Nephron progenitor cell (in vitro differentiated cells): ENCODE results near the gene TAB2.

ENCODE experiments used
- DNase-seq: peaks from one replicate; pipeline ENCODE4 v3.0.0; 2021
- H3K27ac Mint-ChIP-seq: 2 replicates; pipeline ENCODE4 v1.8.0; 2021; ENCODE audit warnings: mild to moderate bottlenecking, moderate library complexity, mixed read lengths
- H3K27me3 Mint-ChIP-seq: 2 replicates; pipeline ENCODE4 v1.8.0; 2021; ENCODE audit warnings: mild to moderate bottlenecking, low read depth, mixed read lengths; ENCODE audit not compliant: poor library complexity
- H3K36me3 Mint-ChIP-seq: 2 replicates; pipeline ENCODE4 v1.8.0; 2021; ENCODE audit warnings: low read depth, mixed read lengths
- H3K4me1 Mint-ChIP-seq: 2 replicates; pipeline ENCODE4 v1.8.0; 2021; ENCODE audit warnings: mixed read lengths
- H3K4me3 Mint-ChIP-seq: 2 replicates; pipeline ENCODE4 v1.8.0; 2021; ENCODE audit warnings: mild to moderate bottlenecking, moderate library complexity, mixed read lengths
- H3K9me3 Mint-ChIP-seq: 2 replicates; pipeline ENCODE4 v1.8.0; 2021; ENCODE audit warnings: mild to moderate bottlenecking, moderate library complexity, mixed read lengths
- CTCF ChIP-seq: fragments of 200-600 bp; sonication (generic); IDR thresholded peaks from 2 replicates; pipeline ENCODE4 v1.5.0; 2021; ENCODE audit warnings: antibody characterized with exemption

The TAB2 gene

GRCh38 chr6:149286905-149287304 is 30.6 kb upstream of the TAB2 start:
- H3K4me3 Mint-ChIP-seq: no peak overlapping the region
- no peak for TF ChIP-seq CTCF
- peaks cover 14% of the 10 kb centered on the region for H3K27me3 Mint-ChIP-seq
- no peaks in the 10 kb centered on the region for H3K9me3 Mint-ChIP-seq
- H3K36me3 Mint-ChIP-seq: no peaks in the 10 kb centered on the region
- DNase-seq: no peak
- no peak overlapping the region for H3K27ac Mint-ChIP-seq
- H3K4me1 Mint-ChIP-seq: no peaks in the 10 kb centered on the region

GRCh38 chr6:149289192-149289781 is 28.2 kb upstream of the TAB2 start:
- Mint-ChIP-seq H3K36me3 (no peaks in the 10 kb centered on the region), H3K27me3 (peaks cover 4% of the 10 kb centered on the region), H3K9me3 (no peaks in the 10 kb centered on the region), H3K4me3 (no peak overlapping the region), H3K4me1 (no peaks in the 10 kb centered on the region), H3K27ac (no peak overlapping the region)
- DNase-seq: no peak
- TF ChIP-seq CTCF: no peak

- H3K27ac Mint-ChIP-seq: no peak overlapping the region
- no peak for TF ChIP-seq CTCF
- no peaks in the 10 kb centered on the region for H3K9me3 Mint-ChIP-seq
- no peak overlapping the region for H3K4me3 Mint-ChIP-seq
- H3K4me1 Mint-ChIP-seq: no peaks in the 10 kb centered on the region
- no peak for DNase-seq
- no peaks in the 10 kb centered on the region for H3K36me3 Mint-ChIP-seq
- H3K27me3 Mint-ChIP-seq: peaks cover 4% of the 10 kb centered on the region
Measured at GRCh38 chr6:149289966-149290365, 27.5 kb upstream of the TAB2 start.

GRCh38 chr6:149293244-149293643 is 24.3 kb upstream of the TAB2 start:
- no peak for TF ChIP-seq CTCF
- Mint-ChIP-seq H3K4me1 (no peaks in the 10 kb centered on the region), H3K36me3 (no peaks in the 10 kb centered on the region)

GRCh38 chr6:149300563-149300962 is 16.9 kb upstream of the TAB2 start:
- peaks cover 6% of the 10 kb centered on the region for H3K4me1 Mint-ChIP-seq
- H3K4me3 Mint-ChIP-seq: no peak overlapping the region
- no peak for TF ChIP-seq CTCF
- H3K9me3 Mint-ChIP-seq: no peaks in the 10 kb centered on the region
- peaks cover 6% of the 10 kb centered on the region for H3K27me3 Mint-ChIP-seq
- no peak overlapping the region for H3K27ac Mint-ChIP-seq
- DNase-seq: no peak
- no peaks in the 10 kb centered on the region for H3K36me3 Mint-ChIP-seq

More at GRCh38 chr6:149293244-149293643, 24.3 kb upstream of the TAB2 start:
- no peak for DNase-seq
- Mint-ChIP-seq H3K27me3 (peaks cover 7% of the 10 kb centered on the region), H3K4me3 (no peak overlapping the region), H3K9me3 (no peaks in the 10 kb centered on the region), H3K27ac (no peak overlapping the region)

GRCh38 chr6:149302723-149303122 is 14.8 kb upstream of the TAB2 start:
- TF ChIP-seq CTCF: no peak
- DNase-seq: no peak
- Mint-ChIP-seq H3K36me3 (no peaks in the 10 kb centered on the region), H3K4me3 (no peak overlapping the region), H3K27me3 (peaks cover 2% of the 10 kb centered on the region), H3K9me3 (no peaks in the 10 kb centered on the region), H3K4me1 (peaks cover 10% of the 10 kb centered on the region), H3K27ac (no peak overlapping the region)
